Measurements from ENCODE around the gene TIAM2.

The TIAM2 gene

GRCh38 chr6:155022721-155023120, 27.6 kb downstream of the TIAM2 start:
- Histone ChIP-seq H3K27me3 (replicated peaks; ENCODE audit: insufficient read depth, low read length) (no peaks in the 10 kb centered on the region), H3K4me1 (ENCODE audit: low read length) (no peaks in the 10 kb centered on the region), H3K36me3 (replicated peaks; ENCODE audit: insufficient read depth, low read length) (no peaks in the 10 kb centered on the region), H3K4me3 (ENCODE audit: low read length) (no peak overlapping the region), H2AFZ (ENCODE audit: low read length) (no peak overlapping the region), H3K79me2 (ENCODE audit: low read length) (no peaks in the 10 kb centered on the region), H4K20me1 (ENCODE audit: insufficient read depth, low read length) (no peaks in the 10 kb centered on the region), H3K9me2 (replicated peaks; ENCODE audit: insufficient read depth, low read length) (no peaks in the 10 kb centered on the region), H3K9ac (ENCODE audit: low read length) (no peak overlapping the region), H3K4me2 (ENCODE audit: low read depth, low read length) (no peak overlapping the region), H3K9me3 (replicated peaks; ENCODE audit: insufficient read depth, low read length) (no peaks in the 10 kb centered on the region), H3K27ac (ENCODE audit: low read length) (no peak overlapping the region), H3F3A (ENCODE audit: insufficient read depth, low read length) (no peaks in the 10 kb centered on the region)
- no peak for DNase-seq
- TF ChIP-seq EZH2 (optimal IDR thresholded peaks at IDR 0.05; ENCODE audit: low read depth, low read length) (no peak), EZH2phosphoT487 (IDR thresholded peaks at IDR 0.05; ENCODE audit: low read length) (no peak), CTCF (IDR thresholded peaks at IDR 0.05; ENCODE audit: low read length) (no peak)

GRCh38 chr6:155023717-155024116, 28.6 kb downstream of the TIAM2 start:
- Histone ChIP-seq H3K9me3 (replicated peaks; ENCODE audit: insufficient read depth, low read length) (no peaks in the 10 kb centered on the region), H3K4me2 (ENCODE audit: low read depth, low read length) (no peak overlapping the region), H3K4me1 (ENCODE audit: low read length) (no peaks in the 10 kb centered on the region), H3K79me2 (ENCODE audit: low read length) (no peaks in the 10 kb centered on the region), H3K36me3 (replicated peaks; ENCODE audit: insufficient read depth, low read length) (no peaks in the 10 kb centered on the region), H3K27me3 (replicated peaks; ENCODE audit: insufficient read depth, low read length) (no peaks in the 10 kb centered on the region), H3K9me2 (replicated peaks; ENCODE audit: insufficient read depth, low read length) (no peaks in the 10 kb centered on the region), H3F3A (ENCODE audit: insufficient read depth, low read length) (no peaks in the 10 kb centered on the region), H3K4me3 (ENCODE audit: low read length) (no peak overlapping the region), H3K27ac (ENCODE audit: low read length) (no peak overlapping the region), H4K20me1 (ENCODE audit: insufficient read depth, low read length) (no peaks in the 10 kb centered on the region), H2AFZ (ENCODE audit: low read length) (no peak overlapping the region), H3K9ac (ENCODE audit: low read length) (no peak overlapping the region)
- TF ChIP-seq EZH2 (optimal IDR thresholded peaks at IDR 0.05; ENCODE audit: low read depth, low read length) (no peak), EZH2phosphoT487 (IDR thresholded peaks at IDR 0.05; ENCODE audit: low read length) (no peak), CTCF (IDR thresholded peaks at IDR 0.05; ENCODE audit: low read length) (no peak)
- no peak for DNase-seq

- Histone ChIP-seq H2AFZ (ENCODE audit: low read length) (no peak overlapping the region), H3K27ac (ENCODE audit: low read length) (no peak overlapping the region), H3K27me3 (replicated peaks; ENCODE audit: insufficient read depth, low read length) (no peaks in the 10 kb centered on the region), H3K9ac (ENCODE audit: low read length) (no peak overlapping the region), H3K4me2 (ENCODE audit: low read depth, low read length) (no peak overlapping the region), H3K79me2 (ENCODE audit: low read length) (no peaks in the 10 kb centered on the region), H3K9me3 (replicated peaks; ENCODE audit: insufficient read depth, low read length) (no peaks in the 10 kb centered on the region), H3K4me1 (ENCODE audit: low read length) (no peaks in the 10 kb centered on the region), H3K36me3 (replicated peaks; ENCODE audit: insufficient read depth, low read length) (no peaks in the 10 kb centered on the region), H3K9me2 (replicated peaks; ENCODE audit: insufficient read depth, low read length) (no peaks in the 10 kb centered on the region), H4K20me1 (ENCODE audit: insufficient read depth, low read length) (no peaks in the 10 kb centered on the region), H3F3A (ENCODE audit: insufficient read depth, low read length) (no peaks in the 10 kb centered on the region), H3K4me3 (ENCODE audit: low read length) (no peak overlapping the region)
- no peak for TF ChIP-seq EZH2phosphoT487 (IDR thresholded peaks at IDR 0.05; ENCODE audit: low read length)
- no peak for TF ChIP-seq CTCF (IDR thresholded peaks at IDR 0.05; ENCODE audit: low read length)
- no peak for TF ChIP-seq EZH2 (optimal IDR thresholded peaks at IDR 0.05; ENCODE audit: low read depth, low read length)
- DNase-seq: no peak
These were observed 29.4 kb downstream of the TIAM2 start for GRCh38 chr6:155024391-155025027.

Data from MM.1S (cell line).